NCI-H1694 (cell line): Measurements from ENCODE around the gene PPP2R3C.
"Not testable (repeated sequence)": the region's sequence is repeated elsewhere in the genome, so short reads cannot be mapped to it uniquely, and the experiment has no call there.

Experiments
- DNase-seq: peaks from one replicate; lab custom pipeline; 2025; lab: John Stamatoyannopoulos, UW

Gene PPP2R3C

GRCh38 chr14:35121887-35122695 lies at the start of gene PPP2R3C, which contains the start of gene PRORP:
PPP2R3C (minus strand) TSS chr14:35121990; CDS start chr14:35121959, 31 bp downstream.
PRORP (plus strand) TSS chr14:35122552; CDS start chr14:35123246, 694 bp downstream.
- DNase-seq = peak; percentile 86

GRCh38 chr14:35167496-35167895 lies 45.7 kb upstream of the PPP2R3C start:
- DNase-seq = no peak

- DNase-seq = no peak
These were observed 43.1 kb upstream of the PPP2R3C start for GRCh38 chr14:35164849-35165248.

- no peak for DNase-seq
These were observed 41.6 kb upstream of the PPP2R3C start for GRCh38 chr14:35163384-35163783.

- DNase-seq = no peak
These were observed 39.4 kb upstream of the PPP2R3C start for GRCh38 chr14:35161231-35161630.

- DNase-seq = no peak
These were observed 38.1 kb upstream of the PPP2R3C start for GRCh38 chr14:35159742-35160409.

GRCh38 chr14:35158951-35159653 lies 37.3 kb upstream of the PPP2R3C start:
- no peak for DNase-seq

GRCh38 chr14:35158491-35158890 lies 36.7 kb upstream of the PPP2R3C start:
- no peak for DNase-seq

- DNase-seq = no peak
These were observed 34.2 kb upstream of the PPP2R3C start for GRCh38 chr14:35155962-35156361.

GRCh38 chr14:35154016-35154415 lies 32.2 kb upstream of the PPP2R3C start:
- no peak for DNase-seq

- DNase-seq = not testable (repeated sequence)
These were observed 30.7 kb upstream of the PPP2R3C start for GRCh38 chr14:35152531-35152930.

GRCh38 chr14:35149239-35149638 lies 27.4 kb upstream of the PPP2R3C start:
- DNase-seq = no peak

- DNase-seq = no peak
These were observed 25.9 kb upstream of the PPP2R3C start for GRCh38 chr14:35147711-35148110.

- DNase-seq = no peak
These were observed 25.4 kb upstream of the PPP2R3C start for GRCh38 chr14:35147186-35147585.

- DNase-seq = no peak
These were observed 24.9 kb upstream of the PPP2R3C start for GRCh38 chr14:35146711-35147149.

- DNase-seq = no peak
These were observed 22.2 kb upstream of the PPP2R3C start for GRCh38 chr14:35144029-35144428.

GRCh38 chr14:35140718-35141581 lies 19.2 kb upstream of the PPP2R3C start:
- DNase-seq = no peak

- no peak for DNase-seq
These were observed 16.8 kb upstream of the PPP2R3C start for GRCh38 chr14:35138585-35138984.

- DNase-seq = no peak
These were observed 12.7 kb upstream of the PPP2R3C start for GRCh38 chr14:35134329-35135123.

GRCh38 chr14:35133542-35134328 lies 11.9 kb upstream of the PPP2R3C start:
- DNase-seq = no peak
